ENCODE data around the gene GRXCR1. TPM values are rescaled to one million over a fixed set of nuclear protein-coding genes. Genes with fewer than 3 reads are reported as not detected.
A peak's percentile ranks its signal among the peaks of the same experiment; 100 is the strongest.

Gene GRXCR1
- polyA plus RNA-seq, 1 donor (not counting 4 experiments of a cell fraction or from before 2014, with no cell fraction given) = not detected

GRCh38 chr4:42855779-42856178 lies 36.7 kb upstream of the GRXCR1 start:
- Histone ChIP-seq H3K4me3 (ENCODE audit: control insufficient read depth in 2 of 3, extremely low read depth in 1 of 3, insufficient read depth in 2 of 3, low read depth in 1 of 3, low read length in 3 of 3) (no peak overlapping the region), H2AFZ (ENCODE audit: control insufficient read depth, low read length) (no peak overlapping the region), H3K9me1 (ENCODE audit: control insufficient read depth, extremely low read depth, insufficient read depth, low read length) (no peaks in the 10 kb centered on the region), H3K27ac (ENCODE audit: control insufficient read depth, insufficient read depth, low read length) (no peak overlapping the region), H3K9ac (ENCODE audit: control insufficient read depth, extremely low read depth, insufficient read depth, low read length) (no peak overlapping the region), H3K27me3 (ENCODE audit: control insufficient read depth, extremely low read depth, insufficient read depth, low read length) (no peaks in the 10 kb centered on the region), H3K79me2 (ENCODE audit: control insufficient read depth, insufficient read depth, low read length) (no peaks in the 10 kb centered on the region), H3K4me1 (ENCODE audit: control insufficient read depth, extremely low read depth, insufficient read depth, low read length) (no peaks in the 10 kb centered on the region), H3K4me2 (ENCODE audit: control insufficient read depth, extremely low read depth, insufficient read depth, low read depth, low read length) (no peak overlapping the region), H3K36me3 (ENCODE audit: control insufficient read depth in 2 of 2, extremely low read depth in 1 of 2, insufficient read depth in 2 of 2, low read length in 2 of 2) (no peaks in the 10 kb centered on the region), H3K9me3 (ENCODE audit: control insufficient read depth, low read depth, low read length) (no peaks in the 10 kb centered on the region), H4K20me1 (ENCODE audit: control insufficient read depth, extremely low read depth, insufficient read depth, low read length) (no peaks in the 10 kb centered on the region)
- no peak for DNase-seq (ENCODE audit: low read depth, low spot score)
- dilution Hi-C loops (cut with MboI; ENCODE audit: extremely low pct_ligation_motif_present, low sequenced_read_pairs) = no loop called here
- TF ChIP-seq EZH2 (IDR thresholded peaks at IDR 0.05; ENCODE audit: low read length) (no peak), CTCF (optimal IDR thresholded peaks at IDR 0.05 in 1 of 3, IDR thresholded peaks at IDR 0.05 in 1 of 3, conservative IDR thresholded peaks at IDR 0.05 in 1 of 3; ENCODE audit: extremely low read depth in 1 of 3, insufficient read depth in 2 of 3, low read length in 3 of 3) (no peak)
- FAIRE-seq = no peak

GRCh38 chr4:42865572-42866189 lies 26.8 kb upstream of the GRXCR1 start:
- H3K4me3 ChIP-seq (ENCODE audit: control insufficient read depth in 2 of 3, extremely low read depth in 1 of 3, insufficient read depth in 2 of 3, low read depth in 1 of 3, low read length in 3 of 3) = no peak overlapping the region
- H4K20me1 ChIP-seq (ENCODE audit: control insufficient read depth, extremely low read depth, insufficient read depth, low read length) = no peaks in the 10 kb centered on the region
- no peaks in the 10 kb centered on the region for H3K4me1 ChIP-seq (ENCODE audit: control insufficient read depth, extremely low read depth, insufficient read depth, low read length)
- H3K79me2 ChIP-seq (ENCODE audit: control insufficient read depth, insufficient read depth, low read length) = no peaks in the 10 kb centered on the region
- TF ChIP-seq CTCF (optimal IDR thresholded peaks at IDR 0.05 in 1 of 3, IDR thresholded peaks at IDR 0.05 in 1 of 3, conservative IDR thresholded peaks at IDR 0.05 in 1 of 3; ENCODE audit: extremely low read depth in 1 of 3, insufficient read depth in 2 of 3, low read length in 3 of 3) (peak; percentile 49 to 62 (median 50)), EZH2 (IDR thresholded peaks at IDR 0.05; ENCODE audit: low read length) (no peak)
- DNase-seq (ENCODE audit: low read depth, low spot score) = no peak
- H3K27me3 ChIP-seq (ENCODE audit: control insufficient read depth, extremely low read depth, insufficient read depth, low read length) = no peaks in the 10 kb centered on the region
- H3K27ac ChIP-seq (ENCODE audit: control insufficient read depth, insufficient read depth, low read length) = no peak overlapping the region
- H3K4me2 ChIP-seq (ENCODE audit: control insufficient read depth, extremely low read depth, insufficient read depth, low read depth, low read length) = no peak overlapping the region
- no peaks in the 10 kb centered on the region for H3K9me1 ChIP-seq (ENCODE audit: control insufficient read depth, extremely low read depth, insufficient read depth, low read length)
- dilution Hi-C loops (cut with MboI; ENCODE audit: extremely low pct_ligation_motif_present, low sequenced_read_pairs) = no loop called here
- FAIRE-seq = no peak
- H3K9ac ChIP-seq (ENCODE audit: control insufficient read depth, extremely low read depth, insufficient read depth, low read length) = no peak overlapping the region
- no peak overlapping the region for H2AFZ ChIP-seq (ENCODE audit: control insufficient read depth, low read length)
- H3K9me3 ChIP-seq (ENCODE audit: control insufficient read depth, low read depth, low read length) = no peaks in the 10 kb centered on the region
- H3K36me3 ChIP-seq (ENCODE audit: control insufficient read depth in 2 of 2, extremely low read depth in 1 of 2, insufficient read depth in 2 of 2, low read length in 2 of 2) = no peaks in the 10 kb centered on the region

Data from keratinocyte (primary cell).